Endothelial cell of umbilical vein (primary cell): ENCODE measurements around the gene PDGFA. TPM values are rescaled to one million over a fixed set of nuclear protein-coding genes. Genes with fewer than 3 reads are reported as not detected.

Experiments used
- BruUV-seq: library from RNA; stranded (reverse); fragments of 400-500 nt; replicated peaks from 2 replicates; lab custom pipeline; 2021; lab: Mats Ljungman, UMichigan
- CTCF ChIA-PET: fragments of 300-600, 350-600 bp; sonication (Branson Sonifier 250); formaldehyde crosslinking; loops from one replicate; lab custom pipeline; 2021; ENCODE audit warnings: antibody characterized with exemption, inconsistent platforms; lab: Charles Lee
- POLR2A ChIA-PET: fragments of 300-600, 350-600 bp; sonication (Branson Sonifier 250); formaldehyde crosslinking; loops from one replicate; lab custom pipeline; 2021; ENCODE audit warnings: antibody characterized with exemption, inconsistent platforms; lab: Charles Lee
- DNase-seq: peaks from one replicate; pipeline ENCODE4 v3.0.0-alpha.2; 2011; ENCODE audit warnings: low read depth, low spot score
- FAIRE-seq: peaks from 2 replicates; lab custom pipeline; 2011; peaks lifted over from hg19 to GRCh38; lab: Jason Lieb, UNC
- H2AFZ ChIP-seq: 2 replicates; pipeline ENCODE4 v1.6.0; 2012; ENCODE audit warnings: low read depth, low read length, control low read depth, inconsistent platforms
- H3K27ac ChIP-seq: 2 replicates; pipeline ENCODE4 v1.5.1; 2011; ENCODE audit warnings: low read depth, mild to moderate bottlenecking, control low read depth, low read length, moderate library complexity; ENCODE audit not compliant: insufficient read depth
- H3K27me3 ChIP-seq, 2 experiments: 2 replicates each; pipeline versions ENCODE4 v1.6.0 to v1.6.1; 2011; ENCODE audit warnings: low read length in 2 of 2, mixed read lengths in 1 of 2; ENCODE audit not compliant: control insufficient read depth in 2 of 2, insufficient read depth in 2 of 2
- H3K36me3 ChIP-seq, 2 experiments: 2 replicates in 1 of 2; 3 replicates in 1 of 2; pipeline ENCODE4 v1.5.1; 2011; ENCODE audit warnings: low read length in 2 of 2, mild to moderate bottlenecking in 1 of 2, moderate library complexity in 1 of 2; ENCODE audit not compliant: control insufficient read depth in 2 of 2, insufficient read depth in 2 of 2; ENCODE audit errors: extremely low read depth in 1 of 2
- H3K4me1 ChIP-seq: 3 replicates; pipeline ENCODE4 v1.5.1; 2011; ENCODE audit warnings: mild to moderate bottlenecking, low read length; ENCODE audit not compliant: control insufficient read depth, insufficient read depth; ENCODE audit errors: extremely low read depth
- H3K4me2 ChIP-seq: 2 replicates; pipeline ENCODE4 v1.6.1; 2011; ENCODE audit warnings: low read length, control low read depth, mixed read lengths; ENCODE audit not compliant: insufficient read depth
- H3K4me3 ChIP-seq, 3 experiments: fragments of 200-600 bp in 1 of 3; sonication (generic), shearing (Covaris generic) in 1 of 3; replicated peaks in 1 of 3; 2 replicates each; pipeline ENCODE4 v1.5.1; 2011 to 2016; ENCODE audit warnings: control low read depth in 3 of 3, low read length in 3 of 3, mild to moderate bottlenecking in 2 of 3, inconsistent platforms in 1 of 3, low read depth in 1 of 3, moderate library complexity in 1 of 3; ENCODE audit not compliant: insufficient read depth in 1 of 3
- H3K79me2 ChIP-seq: 2 replicates; pipeline ENCODE4 v1.6.0; 2012; ENCODE audit warnings: low read length, inconsistent platforms; ENCODE audit not compliant: control insufficient read depth, insufficient read depth
- H3K9ac ChIP-seq: replicated peaks from 2 replicates; pipeline ENCODE3; 2011; ENCODE audit warnings: low read length, control low read depth; ENCODE audit not compliant: insufficient read depth; ENCODE audit errors: extremely low read depth
- H3K9me1 ChIP-seq: replicated peaks from 3 replicates; pipeline ENCODE4 v1.6.0; 2011; ENCODE audit warnings: mild to moderate bottlenecking, low read length; ENCODE audit not compliant: control insufficient read depth, insufficient read depth; ENCODE audit errors: extremely low read depth
- H3K9me3 ChIP-seq: replicated peaks from 2 replicates; pipeline ENCODE4 v1.5.1; 2012; ENCODE audit warnings: low read length, inconsistent platforms; ENCODE audit not compliant: control insufficient read depth, insufficient read depth
- H4K20me1 ChIP-seq: replicated peaks from 2 replicates; pipeline ENCODE3; 2011; ENCODE audit warnings: mild to moderate bottlenecking, low read length; ENCODE audit not compliant: control insufficient read depth, insufficient read depth; ENCODE audit errors: extremely low read depth
- GATA2 ChIP-seq: IDR thresholded peaks from 2 replicates; pipeline ENCODE4 v1.7.0; 2011; ENCODE audit warnings: low read depth, mild to moderate bottlenecking, moderate library complexity, mixed read lengths, low read length; ENCODE audit not compliant: insufficient read length, insufficient read depth
- JUN ChIP-seq: IDR thresholded peaks from 2 replicates; pipeline ENCODE4 v1.6.1; 2011; ENCODE audit warnings: borderline replicate concordance, low read depth; ENCODE audit not compliant: insufficient read length, insufficient read depth
- MYC ChIP-seq: IDR thresholded peaks from one replicate; pipeline ENCODE4 v1.6.1; 2011; ENCODE audit warnings: mild to moderate bottlenecking, low read depth, low read length
- POLR2A ChIP-seq: IDR thresholded peaks from 2 replicates; pipeline ENCODE4 v1.6.1; 2012; ENCODE audit warnings: low read depth, mild to moderate bottlenecking, control low read depth, low read length
- dilution Hi-C: fragments of 300-500 bp; cut with MboI; formaldehyde crosslinking; loops from one replicate; pipeline ENCODE4 v1.15.0; 2019; ENCODE audit warnings: low sequenced_read_pairs; ENCODE audit not compliant: extremely low pct_ligation_motif_present
- intact Hi-C: fragments of 100-400 bp; cut with micrococcal nuclease; formaldehyde crosslinking; loops from one replicate; pipeline ENCODE4 v1.10.0; 2022
- polyA plus RNA-seq, 4 experiments: library from polyadenylated mRNA; depleted of rRNA in 3 of 4; stranded (reverse) in 3 of 4; unstranded in 1 of 4; fragments of >200 nt; gene quantifications; 2 replicates each; pipeline versions ENCODE4 v1.2.1 to v1.2.3, GENCODE V29; 2011 to 2012; ENCODE audit warnings: missing spikeins in 1 of 4
- total RNA-seq: library from RNA; stranded (reverse); gene quantifications from 2 replicates; pipeline ENCODE4 v1.2.3, GENCODE V29; 2021
- TF ChIP-seq, protein P1 (sequence below): IDR thresholded peaks from 2 replicates; pipeline ENCODE4 v1.6.1; 2011; ENCODE audit not compliant: insufficient read depth, insufficient read length

Gene PDGFA
- total and polyA plus RNA-seq, 2 donors (not counting 3 experiments of a cell fraction or from before 2014, with no cell fraction given): 17.4 to 62.4 TPM

DNA sequence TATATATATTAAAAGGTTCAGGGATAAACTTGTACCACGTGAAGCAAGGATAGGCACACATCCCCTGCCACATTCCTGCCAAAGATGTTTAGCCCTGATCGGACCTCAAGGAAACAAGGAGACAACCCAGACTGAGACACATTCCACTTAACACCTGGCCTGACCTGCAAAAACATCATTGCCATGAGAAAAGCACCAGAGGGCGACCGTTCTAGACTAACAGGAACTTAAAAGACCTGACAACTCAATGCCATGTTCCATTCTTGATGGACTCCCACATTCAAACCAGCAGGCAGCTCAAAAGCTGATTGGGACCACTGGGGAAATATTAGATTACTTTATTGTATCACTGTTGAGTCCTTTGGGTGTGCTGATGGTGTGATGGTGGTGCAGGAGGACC is 8.1 kb upstream of the PDGFA start:
- no TSS peak for BruUV-seq
- H3K4me2 ChIP-seq: no peak overlapping the region
- no peaks in the 10 kb centered on the region for H3K9me1 ChIP-seq
- H3K79me2 ChIP-seq: no peaks in the 10 kb centered on the region
- H3K4me1 ChIP-seq: no peaks in the 10 kb centered on the region
- intact Hi-C loops (no loop called here), dilution Hi-C loops (no loop called here)
- no peak overlapping the region for H2AFZ ChIP-seq
- DNase-seq (no peak), FAIRE-seq (no peak)
- POLR2A ChIA-PET: no interaction called here
- TF ChIP-seq MYC (no peak), JUN (no peak), POLR2A (no peak), GATA2 (no peak)
- TF ChIP-seq, protein P1, sequence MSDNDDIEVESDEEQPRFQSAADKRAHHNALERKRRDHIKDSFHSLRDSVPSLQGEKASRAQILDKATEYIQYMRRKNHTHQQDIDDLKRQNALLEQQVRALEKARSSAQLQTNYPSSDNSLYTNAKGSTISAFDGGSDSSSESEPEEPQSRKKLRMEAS: no peak
- no peaks in the 10 kb centered on the region for H3K36me3 ChIP-seq
- no peaks in the 10 kb centered on the region for H4K20me1 ChIP-seq
- CTCF ChIA-PET: interaction anchor here (1.1 kb wide), 1 partner anchor 15 kb away, joined by 5 read pairs; no protein-coding TSS in a partner anchor
- no peaks in the 10 kb centered on the region for H3K27me3 ChIP-seq
- no peaks in the 10 kb centered on the region for H3K9me3 ChIP-seq
- no peak overlapping the region for H3K4me3 ChIP-seq
- H3K27ac ChIP-seq: no peak overlapping the region
- H3K9ac ChIP-seq: no peak overlapping the region

DNA sequence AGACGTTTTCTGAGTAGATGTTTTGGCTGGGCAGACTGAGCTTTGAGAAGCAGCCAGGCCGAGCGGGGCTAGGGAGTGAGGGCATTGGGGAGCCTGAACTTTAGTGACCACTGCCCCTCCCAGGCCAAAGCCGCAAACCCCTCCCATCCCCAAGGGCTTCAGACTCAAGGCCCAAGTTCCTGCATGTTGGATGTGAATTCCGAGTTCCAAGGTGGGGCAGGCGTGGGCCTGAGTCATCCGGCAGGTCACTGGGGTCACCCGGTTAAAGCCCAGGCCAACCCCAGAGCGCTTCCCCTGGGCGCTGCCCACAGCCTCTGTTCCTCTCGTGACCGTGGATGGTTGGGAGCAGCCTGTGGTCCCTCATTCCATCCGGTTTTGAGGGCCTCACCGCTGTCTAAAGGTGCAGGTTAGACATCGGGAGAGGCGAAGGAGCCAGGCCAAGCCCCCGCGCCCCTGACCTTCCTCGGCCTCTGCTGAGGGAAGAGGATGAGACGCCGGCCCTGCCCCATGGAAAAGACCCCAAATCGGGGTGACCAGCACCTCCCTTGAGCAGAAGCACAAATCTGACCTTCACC is 6.9 kb upstream of the PDGFA start:
- Histone ChIP-seq H3K79me2 (no peaks in the 10 kb centered on the region), H3K4me3 (no peak overlapping the region), H3K36me3 (no peaks in the 10 kb centered on the region), H3K4me1 (peaks cover 5% of the 10 kb centered on the region), H3K9ac (no peak overlapping the region), H3K4me2 (no peak overlapping the region), H2AFZ (no peak overlapping the region), H3K9me3 (no peaks in the 10 kb centered on the region), H3K27ac (no peak overlapping the region), H4K20me1 (no peaks in the 10 kb centered on the region), H3K9me1 (no peaks in the 10 kb centered on the region), H3K27me3 (peaks cover 0 to 2% of the 10 kb centered on the region in 2 experiments)
- no TSS peak for BruUV-seq
- dilution Hi-C loops: no loop called here
- DNase-seq (no peak), FAIRE-seq (no peak)
- ChIA-PET CTCF (interaction anchor here (0.8 to 1.0 kb wide), 2 partner anchors 93 to 110 kb away, joined by 4 read pairs; no protein-coding TSS in a partner anchor), POLR2A (no interaction called here)
- TF ChIP-seq POLR2A: no peak
- intact Hi-C loops: no loop called here
